HFFc6 (cell line): Measurements from ENCODE around the gene SPATA6L. TPM values are rescaled to one million over a fixed set of nuclear protein-coding genes. Genes with fewer than 3 reads are reported as not detected.

ENCODE experiments used
- DNase-seq: peaks from one replicate; pipeline ENCODE4 v3.0.0-alpha.2; 2018
- H3K27ac Mint-ChIP-seq: 2 replicates; pipeline ENCODE4 v1.8.0; 2020; ENCODE audit warnings: mild to moderate bottlenecking, mixed read lengths
- H3K27me3 Mint-ChIP-seq: 2 replicates; pipeline ENCODE4 v1.8.0; 2021; ENCODE audit warnings: mild to moderate bottlenecking, moderate library complexity, mixed read lengths; ENCODE audit not compliant: insufficient read depth
- H3K36me3 Mint-ChIP-seq: 2 replicates; pipeline ENCODE4 v1.8.0; 2021; ENCODE audit warnings: low read depth, mixed read lengths
- H3K4me1 Mint-ChIP-seq: 2 replicates; pipeline ENCODE4 v1.8.0; 2020; ENCODE audit warnings: low read depth, mixed read lengths
- H3K4me3 Mint-ChIP-seq: 2 replicates; pipeline ENCODE4 v1.8.0; 2020; ENCODE audit warnings: mild to moderate bottlenecking, moderate library complexity, mixed read lengths
- H3K9me3 Mint-ChIP-seq: 2 replicates; pipeline ENCODE4 v1.8.0; 2020; ENCODE audit warnings: mild to moderate bottlenecking, mixed read lengths
- long read RNA-seq: library from polyadenylated mRNA; unstranded; transcript quantifications from one replicate; pipeline ENCODE4 v2.0.0, GENCODE V29; 2019
- total RNA-seq, 6 experiments: library from RNA; stranded (reverse); fragmentation: NEBNext Ultra II Directional; extraction: Animal tissue kit (Norgen Biotek cat#: 25700); gene quantifications; 2 replicates in 1 of 6; 3 replicates in 5 of 6; pipeline ENCODE4 v1.2.3, GENCODE V29; 2021
- TF ChIP-seq, protein P1 (sequence below): fragments of 200-600 bp; sonication (generic); IDR thresholded peaks from 2 replicates; pipeline ENCODE4 v1.5.0; 2021; ENCODE audit warnings: antibody characterized with exemption, mild to moderate bottlenecking

Gene SPATA6L
- total RNA-seq, result under 1 TPM in 4 of 6 experiments, not detected in 2; 0.27 to 0.73 (median 0.54) TPM
- long read RNA-seq, partial matches to known transcripts, result 0 of 1 reads
- long read RNA-seq, other reads (novel, unspliced or antisense), result 1 of 1 reads

DNA sequence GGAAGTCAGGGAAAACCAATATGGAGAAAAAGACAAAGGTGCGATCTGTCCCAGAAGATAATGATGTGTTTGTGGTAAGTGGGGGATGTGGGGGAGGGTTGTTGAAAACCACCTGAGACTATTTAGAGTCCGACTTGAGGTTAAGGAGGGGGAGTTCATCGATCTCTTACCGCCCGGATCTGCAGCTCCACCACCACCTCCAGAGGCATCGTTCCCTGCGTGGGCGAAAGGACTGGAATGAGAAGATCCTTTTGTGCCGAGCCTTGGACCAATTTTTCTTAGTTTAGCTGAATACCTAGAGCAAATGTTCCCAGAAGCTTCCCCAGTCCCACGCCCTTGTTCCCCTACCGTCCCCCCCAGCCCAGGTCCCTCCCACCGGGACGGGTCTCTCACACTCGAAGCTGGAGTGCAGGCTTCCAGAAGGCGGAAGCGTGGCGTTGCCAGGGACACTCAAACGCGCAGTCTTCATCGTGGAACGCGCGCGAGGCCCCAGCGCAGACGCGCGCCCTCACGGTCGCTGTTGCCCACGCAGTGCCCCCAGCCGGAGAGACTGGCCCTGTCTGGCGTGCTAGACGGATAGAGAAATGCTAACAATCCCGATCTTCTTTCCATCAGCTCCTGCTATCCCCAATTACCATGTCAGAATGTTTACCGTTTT is at the start of gene SPATA6L:
Gene SPATA6L (minus strand): TSS at position 439 of the 658 bp plus-strand sequence. CDS start 230 bp downstream, at position 209.
- peaks cover 52% of the 10 kb centered on the region for H3K4me1 Mint-ChIP-seq
- no peaks in the 10 kb centered on the region; the same call in 1 of the 2 replicates for H3K27me3 Mint-ChIP-seq
- TF ChIP-seq, protein P1, sequence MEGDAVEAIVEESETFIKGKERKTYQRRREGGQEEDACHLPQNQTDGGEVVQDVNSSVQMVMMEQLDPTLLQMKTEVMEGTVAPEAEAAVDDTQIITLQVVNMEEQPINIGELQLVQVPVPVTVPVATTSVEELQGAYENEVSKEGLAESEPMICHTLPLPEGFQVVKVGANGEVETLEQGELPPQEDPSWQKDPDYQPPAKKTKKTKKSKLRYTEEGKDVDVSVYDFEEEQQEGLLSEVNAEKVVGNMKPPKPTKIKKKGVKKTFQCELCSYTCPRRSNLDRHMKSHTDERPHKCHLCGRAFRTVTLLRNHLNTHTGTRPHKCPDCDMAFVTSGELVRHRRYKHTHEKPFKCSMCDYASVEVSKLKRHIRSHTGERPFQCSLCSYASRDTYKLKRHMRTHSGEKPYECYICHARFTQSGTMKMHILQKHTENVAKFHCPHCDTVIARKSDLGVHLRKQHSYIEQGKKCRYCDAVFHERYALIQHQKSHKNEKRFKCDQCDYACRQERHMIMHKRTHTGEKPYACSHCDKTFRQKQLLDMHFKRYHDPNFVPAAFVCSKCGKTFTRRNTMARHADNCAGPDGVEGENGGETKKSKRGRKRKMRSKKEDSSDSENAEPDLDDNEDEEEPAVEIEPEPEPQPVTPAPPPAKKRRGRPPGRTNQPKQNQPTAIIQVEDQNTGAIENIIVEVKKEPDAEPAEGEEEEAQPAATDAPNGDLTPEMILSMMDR, result peak; percentile 35; the same call in 1 of the 2 replicates
- peak; percentile 27 for DNase-seq
- H3K9me3 Mint-ChIP-seq, result no peaks in the 10 kb centered on the region
- peak within 1 kb of the TSS; percentile 89 for H3K4me3 Mint-ChIP-seq
- H3K36me3 Mint-ChIP-seq, result peaks cover 5% of the 10 kb centered on the region; the same call in 1 of the 2 replicates
- peak within 1 kb of the TSS; percentile 39 for H3K27ac Mint-ChIP-seq

GRCh38 chr9:4714266-4715016 is 48.2 kb upstream of the SPATA6L start:
- H3K9me3 Mint-ChIP-seq, result no peaks in the 10 kb centered on the region
- no peaks in the 10 kb centered on the region for H3K27me3 Mint-ChIP-seq
- TF ChIP-seq, protein P1, result no peak
- H3K36me3 Mint-ChIP-seq, result peaks cover 13% of the 10 kb centered on the region
- H3K27ac Mint-ChIP-seq, result no peak overlapping the region
- no peak overlapping the region for H3K4me3 Mint-ChIP-seq
- DNase-seq, result no peak
- no peaks in the 10 kb centered on the region for H3K4me1 Mint-ChIP-seq

GRCh38 chr9:4713849-4714248 is 47.6 kb upstream of the SPATA6L start:
- H3K36me3 Mint-ChIP-seq, result peaks cover 15% of the 10 kb centered on the region

DNA sequence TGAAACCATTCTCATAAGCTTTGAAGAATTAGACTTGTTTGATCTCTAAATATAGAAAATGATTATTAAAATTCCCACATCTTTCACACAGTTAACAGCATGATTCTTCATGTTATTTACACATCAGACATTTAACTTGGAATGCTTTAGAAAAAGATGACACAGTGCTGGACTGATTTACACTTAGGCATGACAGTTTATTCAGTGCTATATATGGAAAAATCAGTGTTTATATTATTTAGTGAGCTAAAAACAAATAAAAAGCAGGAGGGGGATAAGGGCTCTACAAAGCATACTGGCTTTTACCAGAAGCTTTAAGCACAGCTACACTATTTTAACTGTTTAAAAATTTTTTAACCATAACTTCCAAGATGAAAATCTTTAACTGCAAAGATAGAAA is 43.1 kb upstream of the SPATA6L start:
- H3K9me3 Mint-ChIP-seq, result no peaks in the 10 kb centered on the region
- H3K4me3 Mint-ChIP-seq, result no peak overlapping the region
- peaks cover 2% of the 10 kb centered on the region for H3K4me1 Mint-ChIP-seq
- no peaks in the 10 kb centered on the region for H3K27me3 Mint-ChIP-seq
- H3K36me3 Mint-ChIP-seq, result peaks cover 21% of the 10 kb centered on the region
- H3K27ac Mint-ChIP-seq, result no peak overlapping the region
- TF ChIP-seq, protein P1, result no peak
- DNase-seq, result no peak

More at GRCh38 chr9:4713849-4714248, 47.6 kb upstream of the SPATA6L start:
- Mint-ChIP-seq H3K27ac (no peak overlapping the region), H3K4me1 (no peaks in the 10 kb centered on the region), H3K9me3 (no peaks in the 10 kb centered on the region), H3K27me3 (no peaks in the 10 kb centered on the region), H3K4me3 (no peak overlapping the region)
- TF ChIP-seq, protein P1, result no peak
- no peak for DNase-seq

DNA sequence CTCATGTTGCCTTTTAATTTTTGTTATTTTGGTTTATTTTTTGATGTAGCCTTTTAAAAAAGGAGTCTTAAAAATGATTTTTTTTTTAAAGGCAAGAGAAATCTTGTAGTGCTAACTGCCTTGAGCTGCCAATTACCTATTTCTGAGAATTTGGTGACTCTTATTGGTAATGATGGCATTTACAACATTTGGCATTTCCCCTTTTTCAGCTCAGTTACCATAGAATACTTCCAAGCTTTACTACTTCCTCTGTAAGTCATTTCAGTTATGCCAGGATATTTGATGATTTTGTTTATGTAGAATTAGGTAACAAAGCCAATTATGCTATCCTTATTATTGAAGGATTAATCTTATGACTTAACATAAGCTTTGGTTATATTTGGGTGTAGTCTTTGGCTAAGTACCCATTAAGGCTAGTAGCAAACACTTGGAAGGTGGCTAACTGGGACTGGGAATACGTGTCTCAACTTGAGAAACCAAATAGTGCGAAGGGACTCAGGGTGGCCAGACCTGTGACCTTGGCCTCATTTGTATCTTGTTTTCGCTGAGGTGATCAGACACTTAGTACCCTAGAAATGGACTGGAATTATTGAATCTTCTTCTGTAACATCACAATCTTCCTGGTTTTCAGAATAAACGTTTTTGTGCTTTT is 40.8 kb upstream of the SPATA6L start:
- no peaks in the 10 kb centered on the region for H3K27me3 Mint-ChIP-seq
- peaks cover 21% of the 10 kb centered on the region for H3K36me3 Mint-ChIP-seq
- no peak overlapping the region for H3K27ac Mint-ChIP-seq
- TF ChIP-seq, protein P1, result no peak
- no peaks in the 10 kb centered on the region for H3K9me3 Mint-ChIP-seq
- no peak overlapping the region for H3K4me3 Mint-ChIP-seq
- H3K4me1 Mint-ChIP-seq, result peaks cover 11% of the 10 kb centered on the region
- no peak for DNase-seq
